Left cardiac atrium (tissue), 4 donors: Measurements from ENCODE around the gene COX8C. TPM values are rescaled to one million over a fixed set of nuclear protein-coding genes. Genes with fewer than 3 reads are reported as not detected.
"Not testable (repeated sequence)": the region's sequence is repeated elsewhere in the genome, so short reads cannot be mapped to it uniquely, and the experiment has no call there.

ENCODE experiments used
- ATAC-seq, 2 donors: fragments of 200-7000 bp; cut with Tn5 transposase; one replicate each; pipeline ENCODE4 v1.9.1; 2020; ENCODE audit warnings: mild to moderate bottlenecking in 2 of 2, moderate library complexity in 2 of 2
- DNase-seq: peaks from one replicate; pipeline ENCODE4 v3.0.0-alpha.2; 2020
- intact Hi-C, 2 donors: fragments of 100-400 bp; cut with DNase I; formaldehyde crosslinking; loops; one replicate each; pipeline versions ENCODE4 v1.14.1 to v1.15.1; 2022 to 2023
- total RNA-seq, 2 donors: library from RNA; stranded (reverse); fragmentation: NEBNext Ultra II Directional; extraction: Animal tissue kit (Norgen Biotek cat#: 25700); gene quantifications; one replicate each; pipeline ENCODE4 v1.2.1, GENCODE V29; 2021
- donor health status: DM: no; HTN: yes; CAD: no.
- donor health status: DM: no; HTN: yes; CAD: no; lungs with severe emphysema.
- donor health status: DM: yes; HTN: yes; CAD: no.
- donor health status: Dilated cardiomyopathy.

Gene COX8C
- total RNA-seq, 2 donors from 2014 or later, result not detected

GRCh38 chr14:93347850-93348249 is 868 bp downstream of the COX8C start:
- no peak for DNase-seq
- intact Hi-C loops, result no loop called here

GRCh38 chr14:93348292-93348691 is 1.3 kb downstream of the COX8C start:
- DNase-seq (no peak), ATAC-seq (no peak)
- intact Hi-C loops, result no loop called here

More at GRCh38 chr14:93347850-93348249, 868 bp downstream of the COX8C start:
- no peak for ATAC-seq

- intact Hi-C loops, ATAC-seq, DNase-seq: not testable (repeated sequence)
Observed at GRCh38 chr14:93354873-93355272, 7.9 kb downstream of the COX8C start.

- no peak for DNase-seq
- no peak for ATAC-seq
Observed at GRCh38 chr14:93368996-93369712, 22.2 kb downstream of the COX8C start.

GRCh38 chr14:93369713-93370266 is 22.8 kb downstream of the COX8C start:
- ATAC-seq, result no peak
- intact Hi-C loops, result no loop called here

More at GRCh38 chr14:93368996-93369712, 22.2 kb downstream of the COX8C start:
- intact Hi-C loops, result no loop called here

GRCh38 chr14:93375673-93376156 is 28.7 kb downstream of the COX8C start:
- DNase-seq, result no peak
- intact Hi-C loops, result no loop called here
- no peak for ATAC-seq

More at GRCh38 chr14:93369713-93370266, 22.8 kb downstream of the COX8C start:
- no peak for DNase-seq

- no peak for ATAC-seq
- no peak for DNase-seq
- intact Hi-C loops, result no loop called here
Observed at GRCh38 chr14:93379831-93380230, 32.8 kb downstream of the COX8C start.

- ATAC-seq (peak in 1 of 2 donors; percentile 47), DNase-seq (no peak)
- intact Hi-C loops, result no loop called here
Observed at GRCh38 chr14:93381644-93382043, 34.7 kb downstream of the COX8C start.

GRCh38 chr14:93384256-93384655 is 37.3 kb downstream of the COX8C start:
- DNase-seq, intact Hi-C loops, ATAC-seq: not testable (repeated sequence)

GRCh38 chr14:93395231-93395630 is 48.2 kb downstream of the COX8C start:
- DNase-seq, result no peak

GRCh38 chr14:93396456-93396855 is 49.5 kb downstream of the COX8C start:
- ATAC-seq (no peak), DNase-seq (no peak)
- intact Hi-C loops, result no loop called here

More at GRCh38 chr14:93395231-93395630, 48.2 kb downstream of the COX8C start:
- ATAC-seq, result no peak
- intact Hi-C loops, result no loop called here

Other genes starting within 250 kb of the COX8C start
- 10 to 100 TPM; 92.0 to 99.9 TPM for gene ITPK1, start 231.3 kb upstream of the COX8C start, total RNA-seq
- 10 to 100 TPM; 33.1 to 41.6 TPM for gene MOAP1, start 162.3 kb upstream of the COX8C start, total RNA-seq
- 10 to 100 TPM; 17.6 to 20.8 TPM for gene LYSET, start 161.9 kb upstream of the COX8C start, total RNA-seq
- 10 to 100 TPM in 1 of 2 donors, 1 to 10 TPM in 1; 9.8 to 12.1 TPM for gene GON7, start 140.1 kb upstream of the COX8C start, total RNA-seq
- 10 to 100 TPM; 17.6 to 20.5 TPM for gene UBR7, start 139.9 kb upstream of the COX8C start, total RNA-seq
- gene BTBD7, start 14.1 kb upstream of the COX8C start, total RNA-seq, result 10 to 100 TPM; 24.4 to 25.1 TPM
- under 1 TPM; 0.18 to 0.21 TPM for gene UNC79, start 83.8 kb downstream of the COX8C start, total RNA-seq